Esophagus mucosa (tissue), 1 donor: ENCODE data around the gene RNASE4. TPM values are rescaled to one million over a fixed set of nuclear protein-coding genes. Genes with fewer than 3 reads are reported as not detected.
A peak's percentile ranks its signal among the peaks of the same experiment; 100 is the strongest.
"Not testable (repeated sequence)": the region's sequence is repeated elsewhere in the genome, so short reads cannot be mapped to it uniquely, and the experiment has no call there.

Source experiments
- ATAC-seq: fragments of 200-7000 bp; cut with Tn5 transposase; one replicate; pipeline ENCODE4 v1.9.1; 2020
- total RNA-seq: library from RNA; stranded (reverse); gene quantifications from one replicate; pipeline ENCODE4 v1.2.4, GENCODE V29; 2023
- donor health status: DM: yes; HTN: yes; CAD: no.

RNASE4 gene
- total RNA-seq, 1 donor from 2014 or later, result 1.7 TPM

DNA sequence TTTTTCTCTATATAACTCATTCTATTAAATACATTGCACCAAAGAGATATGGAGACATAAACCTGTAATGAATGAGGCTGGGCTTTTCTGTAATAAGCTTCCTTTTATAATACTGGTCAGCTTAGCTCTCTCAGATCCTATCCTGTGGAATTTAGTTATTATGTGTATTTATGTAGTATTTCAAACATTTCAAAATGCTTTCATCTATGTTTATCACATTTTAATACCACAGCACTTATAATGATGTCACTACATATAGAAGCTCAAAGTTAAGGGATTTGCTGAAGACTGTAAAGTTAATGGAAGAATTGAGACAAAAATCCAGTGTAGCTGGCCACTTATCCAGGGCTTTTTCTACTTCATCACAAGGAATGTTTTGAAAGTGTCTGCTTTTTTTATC is 15.6 kb downstream of the RNASE4 start:
- no peak for ATAC-seq

DNA sequence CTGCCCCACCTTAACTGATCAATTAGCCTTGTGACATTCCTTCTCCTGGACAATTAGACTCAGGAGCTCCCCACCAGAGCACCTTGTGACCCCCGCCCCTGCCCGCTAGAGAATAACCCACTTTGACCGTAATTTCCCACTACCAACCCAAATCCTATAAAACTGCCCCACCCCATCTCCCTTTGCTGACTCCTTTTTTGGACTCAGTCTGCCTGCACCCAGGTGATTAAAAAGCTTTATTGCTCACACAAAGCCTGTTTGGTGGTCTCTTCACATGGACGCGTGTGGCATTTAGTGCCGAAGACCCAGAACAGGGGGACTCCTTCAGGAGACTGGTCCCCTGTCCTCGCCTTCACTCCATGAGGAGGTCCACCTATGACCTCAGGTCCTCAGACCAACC is 16.6 kb downstream of the RNASE4 start:
- not testable (repeated sequence) for ATAC-seq

DNA sequence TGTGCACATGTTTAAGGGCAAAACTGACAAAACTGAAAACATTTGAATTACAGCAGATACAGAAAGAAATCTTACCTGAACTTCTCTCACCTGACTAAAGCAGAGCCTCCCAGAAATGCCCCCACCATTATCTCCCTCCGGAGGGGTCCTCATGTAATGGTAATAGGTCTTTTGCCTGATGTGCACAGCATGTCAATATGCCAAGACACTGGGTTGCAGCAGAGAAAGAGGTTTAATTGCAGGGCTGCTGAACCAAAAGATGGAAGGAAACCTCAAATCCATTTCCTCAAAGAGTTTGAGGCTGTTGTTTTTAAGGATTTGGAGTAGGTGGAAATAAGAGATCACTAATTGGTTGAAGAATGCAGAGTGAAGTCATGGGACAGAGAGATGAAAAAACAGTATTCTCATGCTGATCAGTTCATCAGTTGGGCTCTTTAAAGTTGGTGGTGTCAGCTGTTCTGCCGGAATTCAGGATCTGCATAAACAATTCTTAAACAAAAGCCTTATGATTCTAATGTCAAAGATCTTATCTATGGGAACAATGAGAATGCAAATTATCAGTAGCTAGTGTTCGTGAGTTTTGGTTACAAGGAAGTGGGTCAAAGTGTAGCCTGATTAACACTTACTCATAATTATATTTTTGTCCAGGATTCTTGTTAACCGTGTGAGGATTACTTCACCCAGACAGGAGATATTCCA is 22.4 kb downstream of the RNASE4 start:
- ATAC-seq, result peak; percentile 63

DNA sequence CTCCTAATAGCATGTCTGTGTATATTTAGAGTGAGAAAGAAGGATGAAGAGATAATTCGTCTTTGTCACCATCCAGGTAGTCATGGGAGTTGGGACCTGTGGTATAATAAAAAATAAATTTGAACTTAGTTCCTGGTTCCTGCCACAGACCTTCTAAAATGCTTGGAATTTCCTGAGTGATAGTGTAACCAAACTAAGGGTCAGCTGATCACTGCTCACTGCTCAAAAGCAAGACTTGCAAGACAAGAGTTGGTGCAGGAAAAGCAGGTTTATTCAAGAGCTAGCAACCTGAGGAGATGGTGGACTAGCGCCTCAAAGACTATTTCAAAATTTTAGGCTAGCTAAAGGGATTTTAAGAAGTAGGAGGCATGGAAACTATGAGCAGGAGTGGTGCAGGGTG is 23.3 kb downstream of the RNASE4 start:
- ATAC-seq, result peak; percentile 87

DNA sequence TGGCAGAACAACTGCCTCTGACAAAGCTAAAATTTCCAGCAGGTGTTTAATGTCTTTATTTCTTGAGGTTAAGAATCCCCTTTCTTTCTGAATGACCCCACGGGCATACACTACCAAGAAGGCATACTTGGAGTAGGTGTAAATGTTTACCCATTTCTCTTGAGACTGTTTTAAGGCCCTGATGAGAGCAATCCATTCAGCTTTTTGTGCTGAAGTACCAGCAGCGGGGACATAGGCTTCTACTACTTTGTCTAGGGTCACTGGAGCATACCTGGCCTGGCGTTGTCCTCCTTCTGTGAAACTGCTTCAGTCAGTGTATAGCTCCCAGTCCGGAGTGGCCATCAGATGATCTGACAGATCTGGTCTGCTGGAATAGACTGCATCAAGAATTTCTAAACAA is 26.9 kb downstream of the RNASE4 start:
- ATAC-seq, result no peak

DNA sequence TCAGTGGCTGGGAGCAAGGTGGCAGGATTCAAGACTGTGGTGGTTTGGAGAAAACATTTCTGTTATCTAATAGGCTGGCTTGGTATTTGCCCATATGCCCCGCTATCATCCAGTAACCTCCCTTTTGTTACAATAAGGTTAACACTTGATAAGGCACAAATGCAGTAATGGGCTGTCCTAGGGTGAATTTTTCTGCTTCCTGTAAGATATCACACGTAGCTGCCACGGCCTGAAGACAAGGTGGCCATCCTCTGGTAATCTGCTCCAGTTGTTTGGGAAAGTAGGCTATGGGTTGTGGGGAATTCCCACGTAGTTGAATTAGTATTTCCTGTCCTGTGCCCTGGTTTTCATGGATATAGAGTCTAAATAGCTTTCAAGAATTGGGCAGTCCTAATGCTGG is 27.3 kb downstream of the RNASE4 start:
- ATAC-seq, result no peak

DNA sequence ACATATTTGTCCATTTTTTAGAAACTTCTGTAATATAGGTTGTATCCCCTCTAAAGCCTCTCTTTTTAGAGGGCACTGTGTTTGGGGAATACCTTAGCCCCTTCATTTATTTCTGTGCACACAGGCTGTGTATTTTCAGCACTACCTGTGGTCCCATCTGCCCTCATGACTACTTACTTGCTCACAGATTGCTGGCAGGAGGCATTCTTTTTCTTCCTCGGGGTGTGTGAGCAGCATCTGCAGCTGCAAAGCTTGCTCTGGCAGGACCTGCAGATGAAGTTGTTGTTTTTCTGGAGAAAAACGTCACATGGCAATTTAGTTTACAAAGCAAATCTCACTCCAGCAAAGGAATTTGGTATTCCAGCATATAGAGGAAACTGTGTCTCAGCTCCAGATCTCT is 28.5 kb downstream of the RNASE4 start:
- no peak for ATAC-seq

DNA sequence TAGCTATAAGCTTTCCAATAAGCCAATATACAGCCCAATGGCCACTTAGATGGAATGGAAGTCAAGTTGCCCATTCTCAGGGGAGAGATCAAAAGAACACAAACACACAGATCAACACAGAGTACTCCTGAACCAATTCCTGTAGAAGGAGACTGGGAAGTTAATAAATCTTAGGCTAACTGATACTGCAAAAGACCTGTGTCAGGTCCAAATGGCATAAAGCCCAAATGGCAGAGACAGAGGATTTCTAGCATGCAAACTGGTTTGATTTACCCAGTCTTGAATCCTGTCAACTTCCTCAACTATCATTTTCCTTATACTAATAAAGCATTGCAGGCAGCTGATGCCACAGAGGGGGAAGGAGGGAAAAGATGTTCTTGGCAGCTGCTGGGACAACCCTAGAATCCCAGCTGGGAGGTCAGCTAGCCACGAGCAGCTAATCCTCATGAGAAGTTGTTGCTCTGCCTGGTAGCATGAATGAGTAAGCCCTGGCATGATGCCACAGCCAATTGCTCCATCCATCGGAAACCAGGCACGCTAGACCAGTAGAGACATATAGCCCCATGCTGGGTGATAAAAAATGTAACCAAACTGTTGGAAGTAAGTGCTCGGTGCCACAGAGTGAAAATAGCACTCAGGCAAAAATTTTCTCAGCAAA is 30.4 kb downstream of the RNASE4 start:
- peak; percentile 83 for ATAC-seq

DNA sequence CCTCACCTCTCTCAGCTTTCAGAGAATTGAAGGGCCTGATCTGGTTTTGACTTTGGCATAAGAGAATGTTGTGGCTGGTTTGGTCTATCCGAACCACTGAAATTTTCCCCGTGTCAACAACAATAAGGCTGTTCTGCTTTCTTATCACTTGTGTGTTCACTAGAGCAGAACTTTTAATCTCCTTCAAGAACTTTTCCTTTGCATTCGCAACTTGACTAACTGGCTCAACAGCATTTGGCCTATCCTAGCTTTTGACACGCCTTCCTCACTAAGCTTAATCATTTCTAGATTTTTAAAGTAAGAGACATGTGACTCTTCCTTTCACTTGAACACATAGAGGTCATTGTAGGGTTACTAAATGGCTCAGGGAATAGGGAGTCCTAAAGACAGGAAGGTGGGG is 35.4 kb downstream of the RNASE4 start:
- ATAC-seq, result peak; percentile 73

DNA sequence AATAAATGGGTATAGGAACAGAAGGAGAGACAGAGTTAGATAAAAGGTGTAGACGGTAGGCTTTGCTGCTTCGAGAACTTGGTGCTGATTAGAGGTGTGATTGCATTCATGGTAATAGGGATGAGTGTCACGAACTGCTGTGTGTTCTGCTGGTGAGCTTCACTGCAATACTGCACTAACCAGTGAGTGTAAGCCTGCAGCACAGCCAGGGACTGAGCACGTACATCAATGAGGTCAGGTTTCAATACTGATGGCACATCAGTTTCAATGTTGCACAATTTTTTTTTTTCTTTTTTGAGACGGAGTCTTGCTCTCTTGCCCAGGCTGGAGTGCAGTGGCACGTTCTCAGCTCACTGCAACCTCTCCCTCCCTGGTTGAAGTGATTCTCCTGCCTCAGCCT is 36.4 kb downstream of the RNASE4 start:
- peak; percentile 35 for ATAC-seq

DNA sequence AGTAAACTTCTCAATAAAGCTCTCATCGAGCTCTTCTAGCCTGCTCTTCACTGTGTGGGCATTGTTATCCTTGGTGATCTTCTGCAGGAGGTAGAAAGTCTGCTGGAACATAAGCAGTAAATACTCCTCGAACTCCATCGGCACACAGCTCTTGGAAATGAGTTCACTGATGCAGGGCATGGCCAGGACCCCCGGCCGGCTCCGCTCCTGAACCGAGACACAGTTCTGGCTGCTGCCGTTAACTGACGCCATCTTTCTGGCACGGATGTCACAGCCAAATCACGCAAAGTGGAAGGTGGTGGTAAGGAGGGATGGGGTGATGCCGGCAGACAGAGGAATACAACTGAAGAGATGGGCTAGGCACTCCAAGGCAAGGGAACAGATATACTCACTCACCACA is 37.7 kb downstream of the RNASE4 start:
- no peak for ATAC-seq

DNA sequence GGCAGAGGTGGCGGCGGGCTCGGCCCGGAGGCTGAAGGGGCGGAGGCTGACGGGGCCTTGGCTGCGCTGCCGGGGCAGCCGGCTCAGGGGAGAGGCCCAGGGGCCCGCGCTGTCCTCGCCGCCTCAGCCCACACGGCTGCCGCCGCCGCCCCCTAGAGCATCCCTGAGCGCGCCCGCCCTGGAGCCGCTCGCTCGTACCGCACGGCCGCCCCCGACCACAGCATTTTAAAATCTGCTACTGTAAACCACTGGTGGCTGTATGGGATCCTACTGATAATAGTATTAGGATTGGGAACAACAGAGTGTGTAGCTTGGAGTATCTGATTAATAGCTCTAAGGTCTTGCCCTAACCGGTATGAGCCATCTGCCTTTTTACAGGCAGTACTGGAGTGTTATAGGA is 39.1 kb downstream of the RNASE4 start:
- ATAC-seq, result no peak

DNA sequence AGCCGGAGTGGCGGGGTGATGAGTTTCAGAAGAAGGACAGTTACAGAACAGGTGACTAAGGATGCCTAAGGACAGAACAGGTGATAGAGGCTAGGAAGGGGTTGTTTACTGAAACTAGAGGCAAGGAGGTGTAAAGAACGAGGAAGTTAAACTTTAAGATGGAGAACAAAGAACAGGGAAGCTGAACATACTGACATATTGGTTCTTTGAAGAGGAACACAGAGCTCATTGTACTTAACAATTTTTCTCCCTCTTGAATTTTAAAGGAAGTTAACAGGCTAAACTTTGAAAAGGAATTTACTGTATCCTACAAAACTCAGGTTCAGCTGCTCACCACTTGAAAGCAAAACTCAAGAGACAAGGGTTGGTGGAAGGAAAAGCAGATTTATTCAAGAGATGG is 41.8 kb downstream of the RNASE4 start:
- ATAC-seq, result not testable (repeated sequence)

DNA sequence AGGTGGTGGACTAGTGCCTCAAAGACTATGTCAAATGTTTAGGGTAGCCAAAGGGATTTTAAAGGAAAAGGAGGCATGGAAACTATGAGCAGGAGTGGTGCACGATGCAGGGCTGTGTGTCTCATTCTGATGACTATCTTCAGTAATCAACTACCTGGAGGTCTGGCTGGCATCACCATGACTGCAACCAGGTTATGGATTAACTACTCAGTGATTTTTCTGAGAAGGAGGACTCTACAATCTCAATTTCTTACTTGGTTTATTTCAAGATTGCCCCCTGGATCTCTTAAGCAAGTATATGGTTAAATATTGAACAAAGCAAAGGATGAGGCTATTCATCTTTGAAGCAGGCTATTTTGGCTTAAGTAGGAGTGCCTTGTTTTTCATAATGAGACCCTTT is 42.2 kb downstream of the RNASE4 start:
- no peak for ATAC-seq

DNA sequence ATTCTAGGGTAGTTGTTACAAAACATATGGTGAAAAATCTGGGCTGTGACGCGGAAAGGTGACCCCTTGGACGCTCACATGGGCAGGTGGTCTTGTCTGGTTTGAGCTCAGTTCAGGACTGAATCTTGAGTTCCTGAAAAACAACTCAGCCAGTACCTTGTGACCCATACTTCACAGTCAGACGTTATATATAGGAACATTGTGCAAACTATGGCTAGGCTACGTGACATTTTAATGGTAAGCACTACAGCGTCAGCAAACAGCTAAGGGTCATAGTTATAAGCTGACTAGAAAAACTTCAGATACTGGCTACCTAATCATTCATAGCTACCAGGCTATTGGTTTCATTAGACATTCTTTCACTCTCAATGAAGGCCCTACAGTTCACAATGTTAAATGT is 46.5 kb downstream of the RNASE4 start:
- no peak for ATAC-seq

DNA sequence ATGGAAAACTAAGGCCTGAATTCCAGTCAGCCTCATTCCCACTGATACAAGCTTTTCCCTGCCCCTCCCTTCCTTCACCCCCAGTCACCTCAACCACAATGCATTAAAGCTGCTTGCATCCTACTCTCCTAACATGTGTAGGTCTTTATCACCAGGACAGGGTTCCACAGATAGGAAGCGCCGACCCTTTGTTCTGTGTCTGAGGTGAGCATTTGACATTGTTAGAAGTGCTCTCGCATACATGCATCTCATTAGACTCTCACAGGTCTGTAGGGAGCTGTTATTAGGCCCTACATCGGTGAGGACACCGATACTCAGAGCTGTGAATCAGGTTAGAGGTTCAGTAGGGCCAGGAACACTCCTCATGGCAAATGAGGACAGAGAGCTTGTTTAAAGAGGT is 48.1 kb downstream of the RNASE4 start:
- ATAC-seq, result no peak

DNA sequence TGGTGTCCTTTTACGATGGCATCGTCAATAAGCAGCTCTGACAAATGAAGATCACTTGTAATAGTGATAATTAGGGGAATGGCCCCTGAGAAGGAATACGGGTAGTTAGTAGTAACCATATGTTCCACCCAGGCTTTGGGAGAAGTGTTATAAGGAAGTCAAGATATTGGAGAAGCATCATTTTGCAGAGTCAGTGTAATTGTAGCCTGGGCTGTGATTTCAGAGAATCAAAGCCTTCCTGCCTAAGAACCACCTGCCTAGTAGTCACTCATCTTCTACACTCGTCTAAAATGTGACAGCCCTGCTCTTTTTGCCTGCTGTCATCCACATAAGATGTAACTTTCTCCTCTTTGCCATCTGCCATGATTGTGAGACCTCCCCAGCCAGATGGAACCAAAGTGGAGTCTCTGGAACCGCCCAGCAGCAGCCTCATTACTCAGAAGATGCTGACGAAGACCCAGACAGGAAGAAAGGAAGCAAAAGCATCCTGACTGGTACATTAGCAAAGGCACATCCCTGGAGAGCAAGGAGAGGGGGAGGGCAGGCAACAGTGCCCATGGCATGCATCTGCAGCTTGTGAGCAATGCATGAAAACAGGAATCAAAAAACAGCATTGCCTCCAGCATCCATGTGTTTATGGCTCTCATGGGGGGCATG is 48.7 kb downstream of the RNASE4 start:
- no peak for ATAC-seq

DNA sequence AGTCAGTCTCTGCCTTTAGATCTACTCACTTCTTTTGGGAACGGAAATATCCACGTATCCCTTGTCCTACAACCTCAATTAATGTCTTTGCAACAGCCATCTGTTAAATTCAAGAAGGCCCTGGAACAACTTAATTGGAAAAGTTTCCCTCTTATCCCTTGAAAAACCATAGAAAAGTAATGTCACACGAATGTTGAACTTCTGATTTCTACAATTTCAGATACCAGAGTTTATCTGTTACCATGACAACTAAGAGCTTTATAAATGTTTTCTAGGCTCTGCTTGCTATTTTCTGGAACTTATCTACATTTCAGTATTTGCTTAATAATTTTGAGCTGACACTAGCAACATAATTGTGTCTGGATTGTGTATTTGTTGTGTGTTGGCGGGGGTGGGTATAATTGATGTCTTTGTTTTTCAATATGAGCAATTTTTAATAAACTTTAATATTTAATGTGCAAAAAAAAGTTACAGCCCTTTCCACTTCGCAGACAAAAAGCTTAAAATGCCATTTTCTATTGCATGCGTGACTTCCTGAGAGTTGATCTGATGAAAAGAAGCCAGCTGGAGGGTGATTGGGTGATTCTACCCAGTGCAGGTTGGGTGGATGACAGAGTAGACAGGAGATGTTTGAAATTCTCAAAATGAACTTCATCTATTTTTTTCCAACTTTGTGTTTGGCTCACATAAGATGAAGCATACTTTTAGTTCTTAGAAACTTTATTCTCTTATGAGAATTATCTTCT is 49.5 kb downstream of the RNASE4 start:
- ATAC-seq, result no peak

DNA sequence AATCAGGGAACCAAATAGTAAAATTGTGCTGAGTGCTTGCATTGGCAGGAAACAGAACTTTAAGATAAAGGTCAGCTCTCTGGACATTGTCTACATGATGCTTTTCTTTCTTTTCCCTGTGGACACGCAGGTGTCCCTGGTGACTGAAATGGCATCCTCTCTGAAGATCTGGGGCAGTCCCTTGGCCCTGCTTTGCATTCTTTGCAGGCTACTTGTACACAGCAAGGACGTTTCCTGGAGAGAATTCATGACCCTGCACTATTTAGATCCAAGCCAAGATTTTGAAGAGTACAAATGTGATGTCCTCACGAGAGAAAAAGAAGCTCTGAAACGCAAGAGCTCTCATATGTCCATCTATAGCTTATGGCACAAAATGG is 50.1 kb downstream of the RNASE4 start:
- no peak for ATAC-seq

DNA sequence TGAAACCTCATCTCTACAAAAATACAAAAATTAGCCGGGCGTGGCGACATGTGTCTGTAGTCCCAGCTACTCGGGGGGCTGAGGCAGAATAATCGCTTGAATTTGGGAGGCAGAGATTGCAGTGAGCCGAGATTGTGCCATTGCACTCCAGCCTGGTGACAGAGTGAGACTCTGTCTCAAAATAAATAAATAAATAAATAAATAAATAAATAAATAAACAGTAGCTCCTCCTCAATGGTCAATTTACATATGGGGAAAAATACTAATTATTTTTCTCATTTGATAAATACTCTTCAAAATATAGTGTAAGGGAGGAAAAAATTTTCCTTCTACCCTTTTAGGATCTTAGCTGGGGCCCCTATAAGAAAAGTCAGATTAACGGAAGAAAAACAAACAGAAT is 53.9 kb downstream of the RNASE4 start:
- not testable (repeated sequence) for ATAC-seq

DNA sequence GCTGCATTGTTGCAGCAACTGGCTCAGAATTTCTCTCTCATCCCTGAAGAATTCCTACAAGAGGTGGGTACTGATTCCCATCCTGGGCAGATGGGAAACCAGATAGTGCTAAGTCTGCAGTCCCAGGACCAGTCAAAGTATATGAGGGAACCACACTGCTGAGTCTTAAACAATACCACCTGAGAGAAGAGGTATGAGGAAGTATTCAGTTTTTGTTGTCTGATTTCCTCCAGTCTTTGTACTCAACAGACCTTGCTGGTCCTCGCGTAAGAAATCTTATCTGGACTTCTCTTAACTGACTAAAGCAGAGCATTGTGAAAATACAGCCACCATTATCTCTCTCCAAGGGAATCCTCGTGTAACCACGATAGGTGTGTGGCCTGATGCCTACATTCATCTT is 57.8 kb downstream of the RNASE4 start:
- no peak for ATAC-seq

DNA sequence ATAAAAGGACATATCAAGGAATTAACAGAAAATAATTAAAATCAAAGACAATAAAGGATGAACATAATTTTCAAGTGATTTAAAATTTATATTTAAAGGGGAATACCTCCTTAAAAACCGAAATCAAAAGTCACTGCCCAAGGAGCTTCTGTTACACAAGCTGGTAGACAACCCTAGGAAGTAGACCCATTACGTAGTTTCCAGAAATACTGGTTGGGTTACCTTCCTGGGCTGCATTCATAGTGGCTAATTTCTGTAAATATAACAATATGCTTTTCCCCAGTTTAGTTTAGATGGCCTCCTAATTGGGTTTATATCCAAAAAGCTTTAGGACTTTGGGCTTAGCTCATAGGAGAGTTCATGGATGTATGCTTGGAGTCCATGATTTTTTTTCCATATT is 59.2 kb downstream of the RNASE4 start:
- peak; percentile 74 for ATAC-seq

DNA sequence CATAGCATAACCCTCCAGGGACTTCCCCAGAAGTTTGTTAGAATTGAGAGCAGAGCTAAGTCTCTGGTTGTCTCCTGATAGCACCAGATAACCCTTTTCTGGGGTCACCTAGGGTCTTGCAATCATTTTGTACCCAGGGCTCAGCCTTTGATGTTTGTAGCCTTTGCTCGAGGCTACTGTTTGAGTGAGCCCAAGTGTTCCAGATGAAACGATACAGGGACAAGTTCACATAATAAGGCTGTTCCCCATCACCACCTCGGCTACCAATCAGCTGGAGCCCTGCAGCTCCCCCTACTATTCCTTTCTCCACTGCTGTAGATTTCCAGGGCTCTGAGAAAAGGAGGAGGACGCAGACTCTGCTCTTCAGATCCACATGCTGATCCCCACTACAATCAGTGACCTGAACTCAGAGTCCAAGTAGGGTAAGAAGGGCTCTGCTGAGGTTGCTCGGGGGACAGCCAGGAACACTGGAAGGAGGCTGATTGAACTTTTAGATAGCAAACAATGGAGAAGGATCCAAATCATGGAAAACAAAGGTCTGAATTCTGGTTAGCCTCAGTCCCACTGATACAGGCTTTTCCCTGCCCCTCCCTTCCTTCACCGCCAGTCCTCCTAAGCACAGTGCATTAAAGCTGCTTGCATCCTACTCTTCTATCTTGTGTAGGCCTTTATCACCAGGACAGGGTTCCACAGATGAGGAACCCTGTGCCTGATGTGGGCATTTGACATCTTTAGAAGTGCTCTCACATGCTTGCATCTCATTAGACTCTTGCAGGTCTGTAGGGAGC is 61.4 kb downstream of the RNASE4 start, which contains the start of gene EDDM3A:
Gene EDDM3A, plus strand, starts transcription at position 317 of the 788 bp plus-strand sequence. CDS start 1,694 bp downstream, outside the sequence.
- ATAC-seq, result no peak
